NCI-H524 treated with DMSO at 0.1 percent for 48 hours (cell line): ENCODE data around the gene CDYL.
"Not testable (repeated sequence)": the region's sequence is repeated elsewhere in the genome, so short reads cannot be mapped to it uniquely, and the experiment has no call there.

Source experiments
- DNase-seq: peaks from one replicate; lab custom pipeline; 2025; lab: John Stamatoyannopoulos, UW

The CDYL gene

GRCh38 chr6:4804095-4804494 lies 27.9 kb downstream of the CDYL start:
- DNase-seq: no peak

GRCh38 chr6:4805553-4806336 lies 29.5 kb downstream of the CDYL start:
- DNase-seq: peak; percentile 97

- DNase-seq: no peak
Measured at GRCh38 chr6:4806337-4806725, 30.1 kb downstream of the CDYL start.

GRCh38 chr6:4806791-4807190 lies 30.6 kb downstream of the CDYL start:
- no peak for DNase-seq

GRCh38 chr6:4808396-4808795 lies 32.2 kb downstream of the CDYL start:
- DNase-seq: no peak

GRCh38 chr6:4809999-4810918 lies 34.1 kb downstream of the CDYL start:
- no peak for DNase-seq

GRCh38 chr6:4812068-4812467 lies 35.9 kb downstream of the CDYL start:
- DNase-seq: no peak

- DNase-seq: no peak
Measured at GRCh38 chr6:4813055-4813454, 36.9 kb downstream of the CDYL start.

GRCh38 chr6:4814212-4814611 lies 38.0 kb downstream of the CDYL start:
- no peak for DNase-seq

GRCh38 chr6:4814987-4815386 lies 38.8 kb downstream of the CDYL start:
- no peak for DNase-seq

- no peak for DNase-seq
Measured at GRCh38 chr6:4815584-4815983, 39.4 kb downstream of the CDYL start.

- no peak for DNase-seq
Measured at GRCh38 chr6:4816904-4817303, 40.7 kb downstream of the CDYL start.

- DNase-seq: no peak
Measured at GRCh38 chr6:4817551-4817950, 41.3 kb downstream of the CDYL start.

GRCh38 chr6:4818272-4818938 lies 42.2 kb downstream of the CDYL start:
- DNase-seq: no peak

- no peak for DNase-seq
Measured at GRCh38 chr6:4819706-4820283, 43.6 kb downstream of the CDYL start.

GRCh38 chr6:4820704-4821276 lies 44.6 kb downstream of the CDYL start:
- DNase-seq: no peak

GRCh38 chr6:4822476-4822875 lies 46.3 kb downstream of the CDYL start:
- DNase-seq: no peak

- no peak for DNase-seq
Measured at GRCh38 chr6:4828187-4828698, 52.0 kb downstream of the CDYL start.

GRCh38 chr6:4829089-4829488 lies 52.9 kb downstream of the CDYL start:
- no peak for DNase-seq

GRCh38 chr6:4835540-4835939 lies 59.3 kb downstream of the CDYL start:
- not testable (repeated sequence) for DNase-seq

- no peak for DNase-seq
Measured at GRCh38 chr6:4840169-4840568, 64.0 kb downstream of the CDYL start.

- no peak for DNase-seq
Measured at GRCh38 chr6:4844108-4844507, 67.9 kb downstream of the CDYL start.
